ENCODE results near the gene DUOXA2. TPM values are rescaled to one million over a fixed set of nuclear protein-coding genes. Genes with fewer than 3 reads are reported as not detected.

The DUOXA2 gene
- total RNA-seq, 1 donor from 2014 or later = not detected

- H3K4me1 Mint-ChIP-seq = peaks cover 14% of the 10 kb centered on the region
- DNase-seq (ENCODE audit: low spot score in 2 of 2, unreplicated experiment in 2 of 2) = no peak
- peaks cover 52% of the 10 kb centered on the region for H3K27me3 Mint-ChIP-seq (ENCODE audit: low read depth)
- no peak for TF ChIP-seq CTCF (IDR thresholded peaks at IDR 0.05; ENCODE audit: unreplicated experiment)
- H3K36me3 Mint-ChIP-seq = no peaks in the 10 kb centered on the region
- H3K4me3 Mint-ChIP-seq = no peak overlapping the region
- H3K27ac Mint-ChIP-seq = no peak overlapping the region
- no peaks in the 10 kb centered on the region for H3K9me3 Mint-ChIP-seq
These were observed 22.2 kb downstream of the DUOXA2 start for GRCh38 chr15:45136378-45136764.

- DNase-seq (ENCODE audit: low spot score in 2 of 2, unreplicated experiment in 2 of 2) = no peak
- H3K4me3 Mint-ChIP-seq = no peak overlapping the region
- no peak for TF ChIP-seq CTCF (IDR thresholded peaks at IDR 0.05; ENCODE audit: unreplicated experiment)
- H3K4me1 Mint-ChIP-seq = peaks cover 14% of the 10 kb centered on the region
- H3K27me3 Mint-ChIP-seq (ENCODE audit: low read depth) = peaks cover 39% of the 10 kb centered on the region
- no peaks in the 10 kb centered on the region for H3K9me3 Mint-ChIP-seq
- H3K36me3 Mint-ChIP-seq = no peaks in the 10 kb centered on the region
- H3K27ac Mint-ChIP-seq = no peak overlapping the region
These were observed 23.6 kb downstream of the DUOXA2 start for GRCh38 chr15:45137703-45138102.

- Mint-ChIP-seq H3K4me3 (no peak overlapping the region), H3K27ac (no peak overlapping the region), H3K9me3 (no peaks in the 10 kb centered on the region), H3K4me1 (peaks cover 9% of the 10 kb centered on the region), H3K27me3 (ENCODE audit: low read depth) (peaks cover 25% of the 10 kb centered on the region), H3K36me3 (no peaks in the 10 kb centered on the region)
- DNase-seq (ENCODE audit: low spot score in 2 of 2, unreplicated experiment in 2 of 2) = no peak
- TF ChIP-seq CTCF (IDR thresholded peaks at IDR 0.05; ENCODE audit: unreplicated experiment) = no peak
These were observed 25.0 kb downstream of the DUOXA2 start for GRCh38 chr15:45138814-45139765.

- peaks cover 7% of the 10 kb centered on the region for H3K4me1 Mint-ChIP-seq
- H3K9me3 Mint-ChIP-seq = no peaks in the 10 kb centered on the region
- no peak overlapping the region for H3K4me3 Mint-ChIP-seq
- H3K27ac Mint-ChIP-seq = no peak overlapping the region
- no peaks in the 10 kb centered on the region for H3K36me3 Mint-ChIP-seq
- no peak for TF ChIP-seq CTCF (IDR thresholded peaks at IDR 0.05; ENCODE audit: unreplicated experiment)
- peaks cover 18% of the 10 kb centered on the region for H3K27me3 Mint-ChIP-seq (ENCODE audit: low read depth)
- DNase-seq (ENCODE audit: low spot score in 2 of 2, unreplicated experiment in 2 of 2) = no peak
These were observed 25.6 kb downstream of the DUOXA2 start for GRCh38 chr15:45139770-45140169.

GRCh38 chr15:45140557-45141250 is 26.6 kb downstream of the DUOXA2 start:
- DNase-seq (ENCODE audit: low spot score in 2 of 2, unreplicated experiment in 2 of 2) = no peak
- H3K9me3 Mint-ChIP-seq = no peaks in the 10 kb centered on the region
- peaks cover 14% of the 10 kb centered on the region for H3K27me3 Mint-ChIP-seq (ENCODE audit: low read depth)
- no peak for TF ChIP-seq CTCF (IDR thresholded peaks at IDR 0.05; ENCODE audit: unreplicated experiment)
- no peaks in the 10 kb centered on the region for H3K36me3 Mint-ChIP-seq
- no peak overlapping the region for H3K4me3 Mint-ChIP-seq
- no peak overlapping the region for H3K27ac Mint-ChIP-seq
- peaks cover 4% of the 10 kb centered on the region for H3K4me1 Mint-ChIP-seq
